GM19468 (cell line): Measurements from ENCODE around the gene KIRREL3.

ENCODE experiments used
- ATAC-seq: cut with Tn5 transposase; IDR thresholded peaks from one replicate; pipeline ENCODE4 v1.9.1; 2021; ENCODE audit warnings: mild to moderate bottlenecking, moderate library complexity, moderate number of reproducible peaks; ENCODE audit not compliant: unreplicated experiment; ENCODE audit errors: extremely low read depth

KIRREL3 gene

DNA sequence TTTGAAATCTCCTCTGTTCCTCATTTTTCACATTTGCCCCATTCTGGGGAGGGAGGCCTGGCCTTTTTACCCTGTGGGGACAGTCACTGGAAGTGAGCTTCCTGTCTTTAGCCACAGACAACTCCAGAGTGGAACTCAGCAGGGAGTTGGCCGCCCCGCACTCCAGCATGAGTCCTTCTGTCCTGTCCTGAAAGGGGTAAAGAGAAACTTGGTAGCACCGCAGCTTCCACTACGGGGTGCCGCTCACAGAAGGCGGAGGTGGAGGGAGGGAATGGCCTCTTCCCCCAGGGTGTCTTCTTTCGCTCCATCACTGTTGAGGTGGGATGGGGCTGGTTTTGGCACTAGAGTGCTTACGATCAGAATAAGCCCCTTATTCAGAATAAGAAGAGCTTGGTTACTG, 512.9 kb downstream of the KIRREL3 start:
- no peak for ATAC-seq

DNA sequence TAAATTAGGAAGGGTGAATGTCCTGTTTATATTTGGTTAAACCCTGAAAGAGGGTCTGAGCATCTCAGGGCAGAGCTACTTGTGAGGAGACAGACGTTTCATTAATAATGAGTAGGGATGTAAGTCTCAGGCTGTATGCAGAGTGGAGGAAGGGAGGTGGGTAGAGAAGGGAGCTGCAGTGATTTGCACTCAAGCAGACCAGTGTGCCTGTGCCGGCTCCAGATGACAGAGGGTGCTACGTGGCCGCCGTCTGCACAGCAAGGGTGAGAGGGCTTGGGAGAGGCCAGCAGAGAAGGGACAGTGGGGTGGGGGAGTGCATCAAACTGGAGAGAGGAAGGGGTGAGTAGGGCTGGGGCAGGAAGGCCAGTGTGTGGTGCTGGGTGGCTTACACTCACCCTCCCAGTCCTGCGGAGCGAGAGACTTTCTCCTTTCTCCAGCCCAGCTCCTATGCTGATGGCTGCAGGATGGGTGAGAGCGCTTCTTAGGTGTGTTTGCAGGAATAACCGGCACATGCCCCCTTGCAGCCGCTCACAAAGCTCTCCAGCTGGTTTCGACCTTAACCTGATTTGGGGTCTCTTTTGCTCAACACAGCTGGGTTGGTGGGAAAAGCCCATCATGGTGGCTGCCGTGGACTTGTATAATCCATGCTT, 514.5 kb downstream of the KIRREL3 start:
- no peak for ATAC-seq

DNA sequence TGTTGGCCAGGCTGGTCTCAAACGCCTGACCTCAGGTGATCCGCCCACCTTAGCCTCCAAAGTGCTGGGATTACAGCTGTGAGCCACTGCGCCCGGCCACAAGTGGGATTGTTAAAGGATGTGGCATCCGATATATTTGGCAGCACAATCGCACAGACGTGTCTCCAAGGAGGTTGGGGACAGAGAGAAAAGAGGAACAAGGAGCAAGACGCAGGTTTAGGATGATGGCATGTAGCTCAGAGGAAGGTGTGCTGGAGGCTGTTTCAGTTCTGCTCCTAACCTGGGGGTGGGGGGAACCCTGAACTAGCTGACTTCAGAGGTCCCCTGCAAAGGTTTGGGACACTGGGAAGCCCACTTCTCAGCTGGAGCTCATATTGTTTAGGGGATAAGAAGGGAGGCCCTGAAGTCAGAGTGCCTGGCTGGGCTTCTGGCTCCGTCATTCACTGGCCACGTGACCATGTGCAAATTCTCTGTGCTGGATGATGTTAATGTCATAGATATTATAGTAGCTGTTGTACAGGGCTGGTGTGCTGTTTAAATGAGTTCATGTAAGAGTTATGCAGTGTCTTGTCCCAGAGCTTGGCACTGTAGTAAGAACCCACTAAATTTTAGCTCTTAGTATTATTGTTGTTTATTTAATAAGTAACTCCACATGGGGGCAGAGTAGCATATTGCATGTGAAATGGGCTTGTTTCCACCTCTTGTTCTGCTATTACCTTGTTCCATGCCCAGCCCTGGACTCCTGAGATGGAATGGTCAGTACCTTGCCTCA, 515.4 kb downstream of the KIRREL3 start:
- ATAC-seq: peak; percentile 73

DNA sequence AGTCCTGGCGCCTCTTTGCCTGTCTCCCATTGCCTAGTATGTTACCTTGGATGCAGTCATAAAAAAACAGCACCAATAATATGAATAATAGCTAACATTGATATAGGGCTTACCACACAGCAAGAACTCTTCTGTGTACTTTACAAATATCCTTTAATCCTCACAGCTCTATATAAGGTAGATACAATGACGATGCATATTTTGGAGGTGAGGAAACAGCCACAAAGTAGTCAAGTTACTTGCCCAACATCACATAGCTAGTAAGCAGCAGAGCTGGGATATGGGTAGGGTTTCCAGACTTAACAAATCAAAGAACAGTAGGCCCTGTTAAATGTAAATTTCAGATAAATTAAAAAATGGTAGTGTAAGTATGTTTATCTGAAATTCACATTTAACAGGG, 516.3 kb downstream of the KIRREL3 start:
- ATAC-seq: no peak

DNA sequence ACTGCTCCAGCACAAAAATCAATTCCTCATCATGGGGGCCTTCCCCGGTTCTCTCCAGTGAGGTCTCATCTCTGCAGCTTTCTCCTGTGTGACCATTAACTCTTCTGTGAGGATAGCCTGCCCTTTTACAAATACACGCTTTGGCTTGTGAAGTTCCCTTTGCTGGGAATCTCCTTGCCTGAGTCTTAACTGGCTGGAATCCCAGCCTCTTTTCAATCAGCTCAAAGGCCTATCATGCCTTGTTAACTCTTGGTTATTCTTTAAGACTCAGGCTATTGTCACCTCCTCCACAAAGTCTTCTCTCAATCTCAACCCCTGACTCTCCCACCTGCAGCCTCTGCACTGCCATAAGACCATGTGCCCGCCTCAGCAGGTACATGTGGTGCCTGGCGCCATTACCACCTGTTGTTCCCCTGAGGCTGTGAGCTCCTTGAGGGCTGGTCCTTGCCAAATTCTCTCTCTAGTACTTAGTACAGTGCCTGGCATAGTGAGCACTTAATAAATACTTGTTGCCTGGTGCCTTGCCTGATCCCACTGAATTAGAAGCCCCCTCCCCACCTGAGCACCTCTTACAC, 516.9 kb downstream of the KIRREL3 start:
- ATAC-seq: no peak

- no peak for ATAC-seq
Measured at GRCh38 chr11:126482586-126483108, 517.9 kb downstream of the KIRREL3 start.

- ATAC-seq: no peak
Measured at GRCh38 chr11:126481303-126481680, 519.3 kb downstream of the KIRREL3 start.

- ATAC-seq: peak; percentile 36
Measured at GRCh38 chr11:126480410-126481302, 519.9 kb downstream of the KIRREL3 start.

DNA sequence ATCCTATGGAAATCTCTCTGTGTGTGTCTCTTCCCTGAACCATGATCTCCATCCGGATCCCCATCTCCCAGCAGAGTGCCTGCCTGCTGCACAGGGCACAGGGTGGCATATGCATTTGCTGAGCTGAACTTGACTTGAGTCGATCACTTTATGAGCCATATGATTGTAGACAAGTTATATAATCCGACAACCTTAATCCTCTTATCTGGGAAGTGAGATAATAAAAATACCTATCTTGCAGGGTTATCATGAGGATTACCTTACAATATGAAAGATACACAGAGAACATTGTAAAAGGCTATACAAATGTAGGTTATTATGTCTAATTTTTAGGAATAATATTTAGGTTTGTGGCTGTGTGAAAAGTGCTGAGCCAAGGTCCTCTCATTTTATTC, 520.6 kb downstream of the KIRREL3 start:
- ATAC-seq: no peak

DNA sequence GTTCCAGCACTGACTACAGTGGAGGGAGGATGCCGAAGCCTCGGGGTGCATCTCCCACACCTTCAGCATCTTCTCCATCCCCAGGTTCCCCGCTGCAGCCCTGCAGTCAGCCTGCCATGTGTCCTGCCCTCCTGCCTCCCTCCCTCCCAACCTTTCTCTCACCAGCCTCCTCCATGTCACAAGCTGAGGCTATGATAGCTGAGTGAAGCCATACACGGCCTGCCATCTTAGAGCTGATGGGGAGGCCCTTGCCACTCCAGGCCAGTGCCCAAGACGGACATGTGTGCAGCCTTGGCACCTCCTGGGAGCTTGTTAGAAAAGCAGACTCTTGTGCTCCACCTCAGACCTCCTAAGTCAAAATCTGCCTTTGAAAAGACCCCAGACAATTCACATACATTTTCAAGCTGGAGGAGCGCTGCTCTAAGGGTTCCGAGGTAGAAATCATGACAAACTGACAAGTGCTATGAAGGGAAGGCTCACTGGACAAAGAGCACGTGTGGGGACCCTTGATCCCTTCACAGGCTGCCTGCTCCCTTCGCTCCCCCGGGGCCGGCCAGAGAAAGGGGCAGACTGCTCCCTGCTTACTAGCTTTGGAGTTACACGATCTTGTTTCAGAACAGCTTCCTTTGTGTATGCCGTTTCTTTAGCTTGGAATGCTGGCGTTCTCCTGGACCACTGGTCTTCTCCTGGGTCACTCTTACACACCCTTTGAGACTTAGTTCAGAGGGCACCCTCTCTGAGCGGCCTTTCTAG, 521.2 kb downstream of the KIRREL3 start:
- no peak for ATAC-seq

- no peak for ATAC-seq
Measured at GRCh38 chr11:126478466-126478865, 522.1 kb downstream of the KIRREL3 start.

GRCh38 chr11:126477535-126478305, 522.9 kb downstream of the KIRREL3 start:
- no peak for ATAC-seq

GRCh38 chr11:126476977-126477376, 523.6 kb downstream of the KIRREL3 start:
- ATAC-seq: no peak

GRCh38 chr11:126476266-126476924, 524.2 kb downstream of the KIRREL3 start:
- ATAC-seq: no peak

DNA sequence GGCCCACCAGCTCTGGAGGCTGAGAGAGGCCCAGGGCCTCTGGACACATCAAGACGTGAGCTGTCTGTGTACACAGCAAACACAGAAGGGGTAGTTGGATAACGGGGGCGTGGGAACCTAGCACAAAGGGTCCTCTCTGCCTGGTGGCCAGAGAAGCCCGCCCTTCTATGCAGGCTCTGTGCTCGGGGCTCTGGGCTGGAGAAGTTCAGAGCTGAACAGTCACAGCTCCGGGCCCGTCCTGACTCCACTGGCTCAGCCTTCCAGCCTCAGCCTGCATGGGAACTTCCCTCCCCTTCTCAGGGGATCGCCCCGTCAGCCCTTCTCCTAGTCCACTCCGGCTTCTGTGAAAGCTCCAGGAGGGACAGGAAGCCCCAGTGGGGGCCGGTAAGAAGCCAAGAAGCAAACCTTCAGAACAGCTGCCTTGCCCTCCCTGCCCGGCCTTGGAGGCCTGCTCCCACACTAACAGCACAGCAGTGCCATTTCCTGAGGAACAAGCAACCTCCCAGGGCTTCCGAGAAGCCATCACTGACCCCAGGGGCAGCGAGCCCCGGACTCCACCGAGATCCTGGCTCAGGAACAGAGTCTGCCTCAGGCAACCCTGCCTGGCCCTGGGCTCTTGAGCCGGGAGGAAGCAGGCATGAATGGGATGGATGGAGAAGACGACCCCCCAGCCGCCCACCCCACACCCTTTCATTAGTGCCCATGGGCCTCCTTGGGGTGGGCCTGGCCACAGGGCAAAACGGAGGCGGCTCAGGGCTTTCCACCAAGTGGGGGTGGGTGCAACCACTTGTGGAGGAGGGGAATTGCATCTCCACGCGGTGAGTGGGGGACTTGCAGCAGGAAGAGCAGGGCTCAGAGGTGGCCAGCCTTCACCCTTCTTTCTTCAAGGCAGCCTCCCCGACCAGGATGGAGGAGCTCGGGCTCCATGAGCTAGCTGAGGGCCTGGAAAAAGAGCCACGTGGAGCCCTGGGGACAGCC, 525.3 kb downstream of the KIRREL3 start:
- no peak for ATAC-seq

- ATAC-seq: no peak
Measured at GRCh38 chr11:126474220-126474619, 526.4 kb downstream of the KIRREL3 start.

- no peak for ATAC-seq
Measured at GRCh38 chr11:126473269-126473668, 527.3 kb downstream of the KIRREL3 start.
